Right lobe of liver (tissue), 6 donors: ENCODE measurements around the gene NUFIP2. TPM values are rescaled to one million over a fixed set of nuclear protein-coding genes. Genes with fewer than 3 reads are reported as not detected.

ENCODE experiments used
- ATAC-seq, 4 donors: fragments of 200-7000 bp; cut with Tn5 transposase; one replicate each; pipeline ENCODE4 v1.9.1; 2020; ENCODE audit warnings: mild to moderate bottlenecking in 4 of 4, moderate library complexity in 4 of 4
- DNase-seq, 3 donors: peaks; one replicate each; pipeline ENCODE4 v3.0.0-alpha.2; 2020
- H3K27ac ChIP-seq, 3 donors: fragments of 200-600 bp; one replicate each; pipeline ENCODE4 v1.8.0; 2022
- H3K27me3 ChIP-seq, 2 donors: fragments of 200-600 bp; one replicate each; pipeline ENCODE4 v1.8.0; 2022
- H3K36me3 ChIP-seq, 4 donors: fragments of 200-600 bp; sonication (generic) in 1 of 4; one replicate each; pipeline versions ENCODE4 v1.5.1 to v1.8.0; 2017 to 2022; ENCODE audit warnings: control low read depth in 1 of 4
- H3K4me1 ChIP-seq, 4 donors: fragments of 200-600 bp; sonication (generic) in 1 of 4; one replicate each; pipeline versions ENCODE4 v1.5.1 to v1.8.0; 2017 to 2022; ENCODE audit warnings: control low read depth in 1 of 4
- H3K4me3 ChIP-seq, 3 donors: fragments of 200-600 bp; one replicate each; pipeline ENCODE4 v1.8.0; 2022
- H3K9me3 ChIP-seq, 4 donors: fragments of 200-600 bp; sonication (generic) in 1 of 4; one replicate each; pipeline versions ENCODE4 v1.5.1 to v1.8.0; 2017 to 2022; ENCODE audit warnings: control low read depth in 1 of 4
- POLR2A ChIP-seq: fragments of 450-650 bp; IDR thresholded peaks from one replicate; pipeline ENCODE4 v1.6.1; 2017; ENCODE audit warnings: antibody characterized with exemption, mild to moderate bottlenecking
- WGBS: methylation state at CpG from one replicate; pipeline ENCODE4 v1.1.6; 2018; ENCODE audit warnings: low coverage, low lambda C conversion rate; ENCODE audit not compliant: insufficient coverage; ENCODE audit errors: missing lambda C conversion rate; 5-methylcytosine and 5-hydroxymethylcytosine counted together
- intact Hi-C, 2 donors: fragments of 100-400 bp; cut with DNase I; formaldehyde crosslinking; loops; one replicate each; pipeline versions ENCODE4 v1.11.2 to v1.14.1; 2022
- total RNA-seq, 6 experiments: library from RNA; depleted of rRNA in 2 of 6; stranded (reverse); fragments of >200 nt in 2 of 6; fragmentation: NEBNext Ultra II Directional in 3 of 6; extraction: Animal tissue kit (Norgen Biotek cat#: 25700) in 3 of 6; gene quantifications; one replicate each; pipeline versions ENCODE4 v1.1.0 to v1.2.4, GENCODE V29; 2016 to 2023
- TF ChIP-seq, protein P1 (sequence below), 4 donors: fragments of 200-600 bp in 3 of 4; fragments of 450-650 bp in 1 of 4; IDR thresholded peaks; one replicate each; pipeline versions ENCODE4 v1.5.1 to v1.8.0; 2016 to 2022; ENCODE audit warnings: antibody characterized with exemption in 4 of 4, mild to moderate bottlenecking in 2 of 4
- donor health status: DM: no; HTN: yes; CAD: no.
- donor health status: DM: no; HTN: no; CAD: no.
- donor health status: DM: no; HTN: no; CAD: no.
- donor health status: DM: no; HTN: yes; CAD: no.
- donor health status: DM: no; HTN: yes; CAD: no.

The NUFIP2 gene
- total RNA-seq, 6 experiments from 2014 or later = 16.1 to 31.2 (median 22.5) TPM

DNA sequence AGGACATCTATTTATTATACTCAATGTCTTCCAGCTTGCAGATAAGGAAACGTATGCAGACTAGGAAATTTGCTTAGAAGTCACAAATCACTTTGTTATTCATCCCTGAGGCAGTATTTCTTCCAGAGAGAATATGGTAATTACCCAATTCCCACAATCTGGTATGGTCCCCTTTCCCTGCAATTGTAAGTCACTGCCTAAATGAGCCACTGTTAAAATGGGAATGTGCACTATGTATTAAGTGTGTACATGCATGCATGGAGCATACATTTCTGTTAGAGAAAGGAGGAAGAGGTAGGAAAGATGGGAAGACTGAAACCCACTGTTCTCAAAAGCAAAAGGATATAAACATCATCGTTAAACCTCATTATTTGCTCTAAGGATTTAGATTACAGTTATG is 10.0 kb downstream of the NUFIP2 start:
- WGBS = 71% methylated on average over 2 of the region's 2 CpGs
- Histone ChIP-seq H3K27ac (no peak overlapping the region), H3K27me3 (no peaks in the 10 kb centered on the region), H3K36me3 (peaks cover 16 to 57% (median 30%) of the 10 kb centered on the region in 4 donors), H3K9me3 (peaks cover 0 to 3% (median under 1%) of the 10 kb centered on the region in 4 donors), H3K4me3 (no peak overlapping the region), H3K4me1 (peaks cover 0 to 13% (median 2%) of the 10 kb centered on the region in 4 donors)
- ATAC-seq (no peak), DNase-seq (no peak)
- intact Hi-C loops = loop anchor here in 1 of 2 donors (10.0 kb wide), 1 partner anchor 159 kb away; no protein-coding TSS in a partner anchor
- TF ChIP-seq, protein P1, sequence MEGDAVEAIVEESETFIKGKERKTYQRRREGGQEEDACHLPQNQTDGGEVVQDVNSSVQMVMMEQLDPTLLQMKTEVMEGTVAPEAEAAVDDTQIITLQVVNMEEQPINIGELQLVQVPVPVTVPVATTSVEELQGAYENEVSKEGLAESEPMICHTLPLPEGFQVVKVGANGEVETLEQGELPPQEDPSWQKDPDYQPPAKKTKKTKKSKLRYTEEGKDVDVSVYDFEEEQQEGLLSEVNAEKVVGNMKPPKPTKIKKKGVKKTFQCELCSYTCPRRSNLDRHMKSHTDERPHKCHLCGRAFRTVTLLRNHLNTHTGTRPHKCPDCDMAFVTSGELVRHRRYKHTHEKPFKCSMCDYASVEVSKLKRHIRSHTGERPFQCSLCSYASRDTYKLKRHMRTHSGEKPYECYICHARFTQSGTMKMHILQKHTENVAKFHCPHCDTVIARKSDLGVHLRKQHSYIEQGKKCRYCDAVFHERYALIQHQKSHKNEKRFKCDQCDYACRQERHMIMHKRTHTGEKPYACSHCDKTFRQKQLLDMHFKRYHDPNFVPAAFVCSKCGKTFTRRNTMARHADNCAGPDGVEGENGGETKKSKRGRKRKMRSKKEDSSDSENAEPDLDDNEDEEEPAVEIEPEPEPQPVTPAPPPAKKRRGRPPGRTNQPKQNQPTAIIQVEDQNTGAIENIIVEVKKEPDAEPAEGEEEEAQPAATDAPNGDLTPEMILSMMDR (IDR thresholded peaks at IDR 0.05) = no peak
- TF ChIP-seq POLR2A = no peak

DNA sequence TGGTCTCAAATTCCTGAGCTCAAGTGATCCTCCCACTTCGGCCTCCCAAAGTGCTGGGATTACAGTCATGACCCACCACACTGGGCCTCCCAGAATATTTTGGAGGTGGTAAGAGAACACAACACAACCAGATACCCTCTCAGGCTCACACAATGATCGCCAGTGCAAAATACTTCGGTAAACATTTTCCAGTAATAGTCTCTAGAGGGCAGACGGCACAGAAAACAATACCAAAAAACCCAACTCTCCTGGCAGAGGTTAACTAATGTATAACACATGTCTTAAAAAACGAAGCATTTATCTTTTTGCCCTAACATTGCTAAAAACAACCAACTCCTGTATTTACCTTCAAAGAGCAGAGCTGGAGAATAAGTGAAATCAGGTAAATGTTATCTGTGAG is 10.5 kb downstream of the NUFIP2 start:
- Histone ChIP-seq H3K9me3 (peaks cover 0 to 3% (median 1%) of the 10 kb centered on the region in 4 donors), H3K27ac (no peak overlapping the region), H3K4me3 (no peak overlapping the region), H3K36me3 (peaks cover 16 to 57% (median 30%) of the 10 kb centered on the region in 4 donors), H3K4me1 (peaks cover 0 to 13% (median 2%) of the 10 kb centered on the region in 4 donors), H3K27me3 (no peaks in the 10 kb centered on the region)
- 68% methylated on average over 5 of the region's 5 CpGs for WGBS
- TF ChIP-seq POLR2A = no peak
- TF ChIP-seq, protein P1 (IDR thresholded peaks at IDR 0.05) = no peak
- intact Hi-C loops = loop anchor here in 1 of 2 donors (10.0 kb wide), 1 partner anchor 159 kb away; no protein-coding TSS in a partner anchor
- ATAC-seq = no peak
- DNase-seq = no peak

DNA sequence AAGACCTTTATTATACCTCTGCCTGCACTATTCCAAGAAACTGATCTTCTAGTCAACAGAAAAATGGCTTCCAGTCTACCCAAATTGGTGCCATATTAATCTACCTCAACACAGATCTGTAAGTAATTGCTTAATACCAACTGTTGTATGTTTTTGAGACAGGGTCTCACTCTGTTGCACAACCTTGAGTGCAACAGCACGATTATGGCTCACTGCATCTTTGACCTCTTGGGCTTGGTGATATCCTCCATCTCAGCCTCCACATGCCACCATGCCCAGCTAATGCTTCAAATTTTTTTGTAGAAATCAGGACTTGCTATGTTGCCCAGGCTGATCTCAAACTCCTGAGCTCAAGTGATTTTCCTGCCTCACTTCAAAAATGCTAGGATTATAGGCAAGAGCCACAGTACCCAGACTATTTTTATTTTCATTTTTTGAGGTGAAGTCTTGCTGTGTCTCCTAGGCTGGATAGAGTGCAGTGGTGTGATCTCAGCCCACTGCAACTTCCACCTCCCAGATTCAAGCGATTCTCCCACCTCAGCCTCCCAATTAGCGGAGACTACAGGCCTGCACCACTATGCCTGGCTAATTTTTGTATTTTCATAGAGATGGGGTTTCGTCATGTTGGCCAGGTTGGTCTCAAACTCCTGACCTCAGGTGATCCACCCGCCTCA is 14.4 kb downstream of the NUFIP2 start:
- no peak for ATAC-seq

DNA sequence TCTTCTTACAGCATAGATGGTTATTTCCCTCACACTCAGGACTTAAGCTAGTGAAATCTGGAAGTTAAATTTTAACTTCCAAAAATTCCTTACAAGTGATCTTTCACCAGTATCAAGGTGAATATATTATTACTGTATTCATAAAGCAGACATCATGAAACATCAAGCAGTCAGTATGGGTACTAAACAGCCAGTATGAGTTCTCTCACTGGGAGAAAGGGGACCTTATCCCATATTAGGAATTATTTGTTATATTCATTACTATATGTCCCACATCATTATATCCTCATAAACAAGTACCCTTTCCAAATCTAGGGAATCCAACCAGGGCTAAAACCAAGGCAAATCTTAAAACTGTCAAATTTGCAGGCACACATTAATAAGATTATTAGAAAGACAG is 15.3 kb downstream of the NUFIP2 start:
- intact Hi-C loops = no loop called here
- no peak overlapping the region for H3K27ac ChIP-seq
- peaks cover 0 to 39% (median 8%) of the 10 kb centered on the region in 4 donors for H3K4me1 ChIP-seq
- ATAC-seq (no peak), DNase-seq (no peak)
- H3K27me3 ChIP-seq = no peaks in the 10 kb centered on the region
- no peak overlapping the region for H3K4me3 ChIP-seq
- peaks cover 0 to 3% (median 1%) of the 10 kb centered on the region in 4 donors for H3K9me3 ChIP-seq
- H3K36me3 ChIP-seq = peaks cover 8 to 20% (median 18%) of the 10 kb centered on the region in 4 donors
- no peak for TF ChIP-seq POLR2A
- TF ChIP-seq, protein P1 (IDR thresholded peaks at IDR 0.05) = no peak

More for the DNA sequence above, 14.4 kb downstream of the NUFIP2 start:
- Histone ChIP-seq H3K27ac (no peak overlapping the region), H3K9me3 (peaks cover 0 to 3% (median 1%) of the 10 kb centered on the region in 4 donors), H3K27me3 (no peaks in the 10 kb centered on the region), H3K36me3 (peaks cover 8 to 26% (median 19%) of the 10 kb centered on the region in 4 donors), H3K4me1 (peaks cover 0 to 32% (median 4%) of the 10 kb centered on the region in 4 donors), H3K4me3 (no peak overlapping the region)
- no peak for DNase-seq
- TF ChIP-seq POLR2A = no peak
- TF ChIP-seq, protein P1 (IDR thresholded peaks at IDR 0.05) = no peak
- 72% methylated on average over 3 of the region's 5 CpGs for WGBS
- intact Hi-C loops = loop anchor here in 1 of 2 donors (10.0 kb wide), 1 partner anchor 155 kb away; no protein-coding TSS in a partner anchor
